Keratinocyte (primary cell): ENCODE measurements around the gene STK17A.
A peak's percentile ranks its signal among the peaks of the same experiment; 100 is the strongest.

Source experiments
- CTCF ChIP-seq, 3 experiments: IDR thresholded peaks in 1 of 3; conservative IDR thresholded peaks in 1 of 3; optimal IDR thresholded peaks in 1 of 3; 2 replicates in 2 of 3; 3 replicates in 1 of 3; pipeline versions ENCODE3 to v1.5.1; 2011; ENCODE audit warnings: low read length in 3 of 3, mild to moderate bottlenecking in 3 of 3, moderate library complexity in 2 of 3, control low read depth in 1 of 3, inconsistent platforms in 1 of 3; ENCODE audit not compliant: insufficient read depth in 2 of 3; ENCODE audit errors: extremely low read depth in 1 of 3
- EZH2 ChIP-seq: IDR thresholded peaks from one replicate; pipeline ENCODE4 v1.6.1; 2012; ENCODE audit warnings: inconsistent platforms, mild to moderate bottlenecking, low read length, moderate library complexity

DNA sequence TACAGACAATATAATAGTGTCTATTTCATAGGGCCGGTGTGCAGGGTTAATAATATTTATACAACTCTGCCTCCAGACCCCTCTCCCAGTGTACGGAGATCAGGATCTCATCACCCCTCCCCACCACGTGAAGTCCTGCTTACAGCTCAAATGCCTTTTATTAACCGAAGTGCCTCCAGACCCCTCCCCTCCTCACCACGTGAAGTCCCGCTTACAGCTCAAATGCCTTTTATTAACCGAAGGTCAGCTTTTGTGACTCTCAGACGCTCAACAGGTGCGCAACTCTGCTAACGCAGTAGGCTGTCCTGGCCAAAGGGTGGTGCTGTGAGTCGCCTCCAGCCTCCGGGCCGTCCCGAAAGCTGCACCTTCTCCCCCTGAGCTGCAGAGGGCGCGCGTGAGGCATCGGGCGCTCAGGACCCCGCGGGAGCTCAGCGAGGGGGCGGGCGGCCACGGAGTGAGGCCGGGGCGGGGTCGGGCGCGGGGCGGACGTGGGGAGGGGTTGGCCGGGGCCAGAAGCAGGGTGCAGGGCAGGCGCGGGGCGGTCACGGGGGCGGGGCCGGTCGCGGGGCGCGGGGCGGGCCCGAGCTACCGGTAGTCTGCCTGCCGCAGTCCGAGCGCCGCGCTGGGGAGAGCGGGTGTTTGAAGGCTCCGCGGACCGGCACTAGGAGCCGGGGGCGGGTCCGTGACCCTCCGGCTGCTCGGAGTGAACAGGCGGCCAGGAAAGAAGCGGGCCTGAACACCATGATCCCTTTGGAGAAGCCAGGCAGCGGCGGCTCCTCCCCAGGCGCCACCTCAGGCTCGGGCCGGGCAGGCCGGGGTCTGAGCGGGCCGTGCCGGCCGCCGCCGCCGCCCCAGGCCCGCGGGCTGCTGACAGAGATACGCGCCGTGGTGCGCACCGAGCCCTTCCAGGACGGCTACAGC lies at the start of gene STK17A:
- peak; percentile 96 to 99 (median 99) for TF ChIP-seq CTCF (optimal IDR thresholded peaks at IDR 0.05 in 1 of 3, IDR thresholded peaks at IDR 0.05 in 1 of 3, conservative IDR thresholded peaks at IDR 0.05 in 1 of 3; ENCODE audit: extremely low read depth in 1 of 3, insufficient read depth in 2 of 3, low read length in 3 of 3)
- no peak for TF ChIP-seq EZH2
